NCI-H146 (cell line): ENCODE results near the gene FARP1.
"Not testable (repeated sequence)": the region's sequence is repeated elsewhere in the genome, so short reads cannot be mapped to it uniquely, and the experiment has no call there.

Experiments
- DNase-seq: peaks from one replicate; lab custom pipeline; 2025; lab: John Stamatoyannopoulos, UW

Gene FARP1

GRCh38 chr13:98228661-98229341 is 85.9 kb downstream of the FARP1 start:
- DNase-seq: no peak

GRCh38 chr13:98230762-98231161 is 87.9 kb downstream of the FARP1 start:
- not testable (repeated sequence) for DNase-seq

GRCh38 chr13:98232456-98232855 is 89.6 kb downstream of the FARP1 start:
- DNase-seq: no peak

GRCh38 chr13:98233127-98233526 is 90.2 kb downstream of the FARP1 start:
- no peak for DNase-seq

GRCh38 chr13:98234348-98234747 is 91.5 kb downstream of the FARP1 start:
- DNase-seq: no peak

- no peak for DNase-seq
Measured at GRCh38 chr13:98236197-98236596, 93.3 kb downstream of the FARP1 start.

GRCh38 chr13:98237331-98237730 is 94.4 kb downstream of the FARP1 start:
- DNase-seq: no peak

- DNase-seq: peak; percentile 98
Measured at GRCh38 chr13:98239162-98240076, 96.5 kb downstream of the FARP1 start.

- DNase-seq: peak; percentile 67
Measured at GRCh38 chr13:98240135-98240534, 97.2 kb downstream of the FARP1 start.

GRCh38 chr13:98240974-98241373 is 98.1 kb downstream of the FARP1 start:
- no peak for DNase-seq

GRCh38 chr13:98241976-98242375 is 99.1 kb downstream of the FARP1 start:
- DNase-seq: no peak

GRCh38 chr13:98242403-98242802 is 99.5 kb downstream of the FARP1 start:
- no peak for DNase-seq

- DNase-seq: no peak
Measured at GRCh38 chr13:98243929-98244272, 101.0 kb downstream of the FARP1 start.

GRCh38 chr13:98246538-98247172 is 103.8 kb downstream of the FARP1 start:
- peak; percentile 21 for DNase-seq

- no peak for DNase-seq
Measured at GRCh38 chr13:98251708-98252107, 108.8 kb downstream of the FARP1 start.

GRCh38 chr13:98252931-98253470 is 110.1 kb downstream of the FARP1 start:
- DNase-seq: no peak

- no peak for DNase-seq
Measured at GRCh38 chr13:98253526-98253925, 110.6 kb downstream of the FARP1 start.

GRCh38 chr13:98254513-98254912 is 111.6 kb downstream of the FARP1 start:
- DNase-seq: no peak

GRCh38 chr13:98258226-98258625 is 115.3 kb downstream of the FARP1 start:
- no peak for DNase-seq

GRCh38 chr13:98260357-98261164 is 117.7 kb downstream of the FARP1 start:
- no peak for DNase-seq

GRCh38 chr13:98261165-98261702 is 118.3 kb downstream of the FARP1 start:
- DNase-seq: no peak
